SK-N-SH treated with all-trans-retinoic acid at 6 μM for 48 hours (cell line): ENCODE data around the gene CCDC117.

Source experiments
- CREB5 ChIP-seq: fragments of 250-450 bp; sonication (Bioruptor Pico); IDR thresholded peaks from 2 replicates; pipeline ENCODE4 v1.5.1; 2020; ENCODE audit warnings: low read depth, mild to moderate bottlenecking, moderate library complexity
- CSDC2 ChIP-seq: fragments of 250-450 bp; sonication (Bioruptor Pico); IDR thresholded peaks from 2 replicates; pipeline ENCODE4 v1.5.0; 2020; ENCODE audit warnings: mild to moderate bottlenecking, moderate library complexity
- GLIS3 ChIP-seq: fragments of 250-450 bp; sonication (Bioruptor Pico); IDR thresholded peaks from 2 replicates; pipeline ENCODE4 v1.5.0; 2020; ENCODE audit warnings: mild to moderate bottlenecking, moderate library complexity
- OSR1 ChIP-seq: fragments of 250-450 bp; sonication (Bioruptor Pico); IDR thresholded peaks from 2 replicates; pipeline ENCODE4 v1.8.0; 2022; ENCODE audit warnings: moderate library complexity, mild to moderate bottlenecking, inconsistent platforms
- PATZ1 ChIP-seq: fragments of 250-450 bp; sonication (Bioruptor Pico); IDR thresholded peaks from 2 replicates; pipeline ENCODE4 v1.8.0; 2020; ENCODE audit warnings: mild to moderate bottlenecking, moderate library complexity, borderline replicate concordance
- POU6F1 ChIP-seq: fragments of 250-450 bp; sonication (Bioruptor Pico); IDR thresholded peaks from 2 replicates; pipeline ENCODE4 v1.8.0; 2021; ENCODE audit warnings: low read depth, mild to moderate bottlenecking, moderate library complexity, borderline replicate concordance
- RARB ChIP-seq: fragments of 250-450 bp; sonication (Bioruptor Pico); IDR thresholded peaks from 2 replicates; pipeline ENCODE4 v1.8.0; 2021; ENCODE audit warnings: mild to moderate bottlenecking, moderate library complexity
- SNAI2 ChIP-seq: fragments of 250-450 bp; sonication (Bioruptor Pico); IDR thresholded peaks from 2 replicates; pipeline ENCODE4 v1.5.0; 2020; ENCODE audit warnings: mild to moderate bottlenecking, moderate library complexity
- TCF4 ChIP-seq: fragments of 250-450 bp; sonication (Bioruptor Pico); IDR thresholded peaks from 2 replicates; pipeline ENCODE4 v1.8.0; 2021; ENCODE audit warnings: mild to moderate bottlenecking, moderate library complexity, borderline replicate concordance
- TOX ChIP-seq: fragments of 250-450 bp; sonication (Bioruptor Pico); IDR thresholded peaks from 2 replicates; pipeline ENCODE4 v1.8.0; 2021; ENCODE audit warnings: mild to moderate bottlenecking, moderate library complexity, borderline replicate concordance
- TSHZ2 ChIP-seq: fragments of 250-450 bp; sonication (Bioruptor Pico); IDR thresholded peaks from 2 replicates; pipeline ENCODE4 v1.5.0; 2020; ENCODE audit warnings: mild to moderate bottlenecking, moderate library complexity
- ZFP30 ChIP-seq: fragments of 450-650 bp; formaldehyde crosslinking; IDR thresholded peaks from 2 replicates; pipeline ENCODE4 v1.5.0; 2022; ENCODE audit warnings: mild to moderate bottlenecking, moderate library complexity
- ZNF565 ChIP-seq: fragments of 450-650 bp; formaldehyde crosslinking; conservative IDR thresholded peaks from 2 replicates; pipeline ENCODE4 v1.5.0; 2020; ENCODE audit warnings: low read depth, mild to moderate bottlenecking, moderate library complexity
- ZNF70 ChIP-seq: fragments of 450-650 bp; formaldehyde crosslinking; IDR thresholded peaks from 2 replicates; pipeline ENCODE4 v1.5.0; 2020; ENCODE audit warnings: mild to moderate bottlenecking, moderate library complexity

GRCh38 chr22:28734393-28734792, 38.1 kb upstream of the CCDC117 start:
- TF ChIP-seq TSHZ2 (CRISPR knock-in tag) (no peak), TCF4 (CRISPR knock-in tag) (no peak), GLIS3 (CRISPR knock-in tag) (no peak), ZFP30 (no peak), OSR1 (CRISPR knock-in tag) (no peak), TOX (no peak), CREB5 (CRISPR knock-in tag) (no peak), ZNF565 (CRISPR knock-in tag) (no peak), RARB (no peak), POU6F1 (no peak), SNAI2 (CRISPR knock-in tag) (no peak), PATZ1 (CRISPR knock-in tag) (no peak), ZNF70 (CRISPR knock-in tag) (no peak), CSDC2 (CRISPR knock-in tag) (no peak)
